NCI-H69 (cell line): Measurements from ENCODE around the gene CYSRT1.
A peak's percentile ranks its signal among the peaks of the same experiment; 100 is the strongest.

Experiments used
- DNase-seq: peaks from one replicate; lab custom pipeline; 2025; lab: John Stamatoyannopoulos, UW

CYSRT1 gene

DNA sequence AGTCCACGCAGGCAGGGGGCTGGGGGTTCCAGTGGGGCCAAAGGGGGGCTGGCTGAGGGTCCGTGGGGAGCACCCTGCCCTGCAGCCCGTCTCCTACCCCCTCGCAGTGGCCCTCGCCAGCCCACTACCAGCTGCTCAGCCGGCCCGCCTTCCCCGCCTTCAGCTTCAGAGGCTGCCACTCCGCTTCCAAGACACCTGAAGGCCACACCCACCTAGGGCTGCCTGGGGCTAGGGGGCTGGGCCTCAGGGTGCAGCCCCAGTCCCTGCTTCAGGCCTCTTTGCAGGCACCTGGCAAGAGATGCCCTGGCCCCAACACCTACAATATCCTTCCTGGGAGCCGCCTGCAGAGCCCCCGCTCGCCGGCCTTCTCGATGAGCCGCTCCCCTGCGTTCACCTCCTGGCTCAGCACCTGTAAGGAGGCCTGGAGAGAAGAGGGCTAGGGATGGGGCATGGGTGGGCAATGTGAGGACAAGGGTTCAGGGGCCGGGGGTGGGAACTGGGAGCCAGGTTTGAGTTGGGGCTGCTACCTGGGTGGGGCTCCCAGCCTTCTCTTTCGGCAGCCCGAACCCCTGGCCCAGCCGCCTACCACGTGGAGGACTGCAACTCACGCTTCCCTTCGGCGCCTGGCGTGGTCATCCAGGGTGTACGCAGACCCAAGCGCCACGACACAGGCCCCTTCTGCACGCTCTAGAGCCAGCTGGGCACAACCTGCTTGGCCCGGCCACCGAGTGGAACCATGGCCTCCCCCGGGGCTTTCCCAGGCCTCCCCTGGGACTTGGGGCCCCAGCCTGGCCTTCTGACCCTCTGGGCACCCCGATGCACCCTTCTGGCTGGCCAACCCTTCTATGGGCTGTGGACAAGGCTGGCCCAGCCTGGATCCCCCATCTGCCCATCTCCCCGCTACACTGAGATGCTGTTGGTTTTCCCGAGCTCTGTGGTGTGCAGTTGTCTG lies 27.9 kb downstream of the CYSRT1 start:
- DNase-seq: peak; percentile 72

DNA sequence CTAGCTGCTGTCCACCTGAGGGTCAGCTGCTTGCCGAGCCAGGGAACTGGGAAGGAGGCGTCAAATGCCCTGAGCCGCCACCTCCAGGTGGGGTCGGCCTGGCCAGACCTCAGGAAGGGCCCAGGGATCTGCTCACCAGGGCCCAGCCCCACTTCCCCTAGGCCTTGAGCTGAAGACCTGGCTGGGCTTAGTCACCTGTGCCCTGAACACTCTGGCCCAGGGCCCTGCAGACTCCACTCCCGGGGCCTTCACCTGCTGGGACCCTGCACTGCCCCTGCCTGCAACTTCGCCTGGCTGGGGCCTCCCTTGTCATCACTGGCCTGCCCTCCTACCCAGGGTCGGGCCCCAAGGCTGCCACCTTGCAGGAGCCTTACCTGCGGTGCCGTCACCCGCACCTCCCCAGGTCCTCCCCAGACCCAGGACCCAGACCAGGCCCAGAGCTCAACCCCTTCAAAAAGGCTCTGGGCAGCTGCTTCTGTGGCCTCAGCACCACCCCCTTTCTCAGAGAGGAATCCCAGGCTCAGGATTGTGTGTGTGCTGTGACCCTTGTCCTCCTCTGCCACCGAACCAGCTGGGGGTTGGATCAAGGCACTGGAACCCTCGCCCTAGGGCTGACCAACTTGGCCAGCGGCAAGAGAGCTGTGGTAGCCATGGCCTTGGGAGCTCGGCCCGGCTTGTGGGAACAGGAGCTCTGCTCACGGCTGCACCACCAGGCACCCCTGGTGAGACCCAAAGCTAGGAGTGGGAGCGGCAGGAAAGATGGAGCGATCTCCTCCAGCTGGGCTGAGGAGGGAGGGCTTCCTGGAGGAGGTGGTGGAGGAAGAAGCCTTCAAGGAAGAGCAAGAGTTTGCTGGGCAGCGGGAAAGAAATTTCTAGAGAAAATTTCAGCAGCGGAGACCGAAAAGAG lies 29.0 kb downstream of the CYSRT1 start:
- peak; percentile 65 for DNase-seq

- DNase-seq: peak; percentile 94
These were observed 29.9 kb downstream of the CYSRT1 start, which contains the start of gene NELFB for GRCh38 chr9:137254624-137255447. NELFB (plus strand) TSS chr9:137255327.

DNA sequence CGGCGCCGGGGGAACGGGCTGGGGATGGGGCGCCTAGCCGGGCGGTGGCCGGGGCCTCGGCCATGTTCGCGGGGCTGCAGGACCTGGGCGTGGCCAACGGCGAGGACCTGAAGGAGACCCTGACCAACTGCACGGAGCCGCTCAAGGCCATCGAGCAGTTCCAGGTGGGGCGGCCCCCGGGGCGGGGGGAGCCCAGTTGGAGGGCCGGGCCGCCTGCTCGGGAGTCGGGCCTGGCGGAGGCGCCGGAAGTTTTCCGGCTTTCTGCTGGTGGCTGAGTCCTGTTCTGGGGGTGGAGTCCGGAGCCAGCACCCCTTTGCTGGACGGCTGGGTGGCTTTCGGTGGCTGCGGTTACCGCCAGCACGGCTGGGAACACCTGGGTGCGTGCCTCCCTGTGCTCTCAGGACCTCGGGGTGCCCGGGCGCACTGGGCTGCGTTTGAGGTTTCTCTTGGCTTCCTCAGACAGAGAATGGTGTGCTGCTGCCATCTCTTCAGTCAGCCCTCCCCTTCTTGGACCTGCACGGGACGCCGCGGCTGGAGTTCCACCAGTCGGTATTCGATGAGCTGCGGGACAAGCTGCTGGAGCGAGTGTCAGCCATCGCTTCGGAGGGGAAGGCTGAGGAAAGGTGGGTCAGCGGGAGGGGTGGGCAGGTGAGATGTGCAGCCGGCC lies 30.6 kb downstream of the CYSRT1 start:
- DNase-seq: peak; percentile 75

DNA sequence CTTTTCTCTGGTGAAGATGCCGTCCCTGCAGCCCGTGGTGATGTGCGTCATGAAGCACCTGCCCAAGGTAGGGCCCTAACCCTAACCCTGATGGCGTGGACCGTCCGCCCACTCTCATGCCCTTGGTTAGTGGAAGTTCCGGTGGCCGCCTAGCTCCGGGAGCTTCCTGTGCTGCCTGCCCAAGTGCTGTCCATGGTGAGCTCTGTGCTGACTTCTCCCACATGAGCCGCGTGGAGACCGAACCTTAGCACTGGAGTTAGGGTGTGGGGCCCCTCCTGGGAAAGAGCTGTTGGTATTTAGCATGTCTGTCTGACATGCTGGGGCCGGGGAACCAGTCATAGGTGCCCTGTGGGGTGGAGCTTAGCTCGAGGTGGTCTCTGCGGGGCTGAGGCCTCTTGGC lies 31.4 kb downstream of the CYSRT1 start:
- no peak for DNase-seq

GRCh38 chr9:137256856-137257255 lies 31.9 kb downstream of the CYSRT1 start:
- no peak for DNase-seq

GRCh38 chr9:137262173-137262908 lies 37.4 kb downstream of the CYSRT1 start:
- peak; percentile 61 for DNase-seq

DNA sequence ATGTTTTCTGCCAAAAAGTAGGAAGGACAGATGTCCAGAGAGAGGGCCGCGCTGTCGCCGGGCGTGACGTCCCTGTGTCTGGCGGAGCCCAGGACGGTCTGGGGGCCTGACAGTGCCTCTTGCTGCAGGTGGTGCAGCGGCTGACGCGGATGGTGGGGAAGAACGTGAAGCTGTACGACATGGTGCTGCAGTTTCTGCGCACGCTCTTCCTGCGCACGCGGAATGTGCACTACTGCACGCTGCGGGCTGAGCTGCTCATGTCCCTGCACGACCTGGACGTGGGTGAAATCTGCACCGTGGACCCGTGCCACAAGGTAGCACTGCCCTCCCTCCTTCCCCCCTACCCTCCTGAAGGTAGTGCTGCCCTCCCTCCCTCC lies 37.9 kb downstream of the CYSRT1 start:
- no peak for DNase-seq

GRCh38 chr9:137263506-137263905 lies 38.5 kb downstream of the CYSRT1 start:
- DNase-seq: no peak

- DNase-seq: no peak
These were observed 39.1 kb downstream of the CYSRT1 start for GRCh38 chr9:137264067-137264466.

GRCh38 chr9:137265496-137266161 lies 40.7 kb downstream of the CYSRT1 start:
- DNase-seq: no peak

GRCh38 chr9:137266162-137266527 lies 41.2 kb downstream of the CYSRT1 start:
- DNase-seq: no peak

DNA sequence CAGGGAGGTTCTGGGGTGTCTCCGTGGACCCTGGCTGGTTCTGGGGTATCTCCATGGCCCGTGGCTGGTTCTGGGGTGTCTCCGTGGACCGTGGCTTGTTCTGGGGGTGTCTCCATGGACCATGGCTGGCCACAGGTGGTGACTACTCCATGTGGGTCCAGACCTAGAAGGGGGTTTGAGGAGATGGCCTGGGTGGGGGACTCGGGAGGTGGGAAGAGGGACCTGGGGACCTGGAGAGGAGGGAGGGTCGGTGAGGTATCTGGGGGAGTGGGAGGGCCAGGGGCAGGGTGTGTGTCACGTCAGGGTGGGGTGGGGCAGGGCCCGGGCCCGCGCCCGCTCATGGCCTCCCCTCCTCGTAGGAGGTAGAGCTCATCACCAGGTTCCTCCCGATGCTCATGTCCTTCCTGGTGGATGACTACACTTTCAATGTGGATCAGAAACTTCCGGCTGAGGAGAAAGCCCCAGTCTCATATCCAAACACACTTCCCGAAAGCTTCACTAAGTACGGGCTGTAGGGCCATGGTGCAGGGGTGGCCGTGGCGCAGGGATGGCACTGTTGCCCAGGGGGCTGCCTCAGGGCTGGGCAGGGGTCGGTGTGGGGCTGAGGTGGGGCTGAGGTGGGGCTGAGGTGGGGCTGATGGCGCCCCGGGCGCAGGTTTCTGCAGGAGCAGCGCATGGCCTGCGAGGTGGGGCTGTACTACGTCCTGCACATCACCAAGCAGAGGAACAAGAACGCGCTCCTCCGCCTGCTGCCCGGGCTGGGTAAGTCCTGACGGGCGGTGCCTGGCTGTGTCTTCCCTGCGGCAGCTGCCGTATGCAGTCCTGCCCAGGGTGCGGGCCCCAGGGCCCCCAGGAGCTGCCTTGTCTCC lies 41.8 kb downstream of the CYSRT1 start:
- DNase-seq: no peak

DNA sequence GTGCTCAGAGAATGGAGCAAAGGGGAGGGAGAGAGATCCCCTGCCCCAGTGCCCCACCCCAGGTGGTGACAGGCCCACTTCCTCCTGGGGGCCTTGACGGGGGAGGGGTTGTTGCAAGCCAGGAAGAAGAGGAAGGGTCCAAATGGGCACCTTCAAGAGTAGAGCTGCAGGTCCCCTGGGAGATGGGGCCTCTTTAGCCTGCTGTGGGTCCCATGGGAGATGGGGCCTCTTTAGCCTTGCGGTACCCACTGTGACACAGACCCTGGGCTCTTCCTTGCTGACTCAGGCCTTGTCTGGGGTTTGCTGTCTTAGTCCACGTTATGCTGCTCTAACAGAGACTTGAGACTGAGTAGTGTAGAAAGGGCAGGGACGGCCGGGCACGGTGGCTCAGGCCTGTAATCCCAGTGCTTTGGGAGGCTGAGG lies 43.0 kb downstream of the CYSRT1 start:
- DNase-seq: no peak

DNA sequence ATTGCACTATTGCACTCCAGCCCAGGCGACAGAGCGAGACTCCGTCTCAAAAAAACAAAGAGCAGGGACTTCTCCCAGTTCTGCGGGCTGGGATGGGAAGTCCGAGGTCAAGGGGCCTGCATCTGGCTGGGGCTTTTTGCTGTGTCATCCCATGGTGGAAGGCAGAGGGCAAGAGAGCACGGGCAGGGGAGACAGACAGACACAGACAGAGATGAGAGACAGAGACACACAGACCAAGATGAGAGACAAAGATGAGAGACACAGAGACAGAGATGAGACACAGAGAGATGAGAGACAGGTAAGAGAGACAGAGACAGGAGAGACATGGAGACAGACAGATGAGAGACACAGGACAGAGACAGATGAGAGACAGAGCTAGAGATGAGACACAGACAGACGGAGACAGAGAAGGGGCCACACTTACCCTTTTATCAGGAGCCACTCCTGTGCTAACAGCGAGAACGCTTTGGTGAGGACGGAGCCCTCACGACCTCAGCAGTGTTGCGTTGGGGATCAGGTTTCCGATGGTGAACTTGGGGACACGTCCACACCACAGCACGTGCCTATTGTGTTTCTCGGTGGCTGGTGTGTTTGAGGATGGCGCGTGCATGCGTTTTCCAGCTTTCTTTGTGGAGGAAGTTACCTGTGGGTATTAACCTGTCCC lies 43.7 kb downstream of the CYSRT1 start:
- no peak for DNase-seq

GRCh38 chr9:137269231-137269772 lies 44.3 kb downstream of the CYSRT1 start:
- no peak for DNase-seq

GRCh38 chr9:137270929-137271695 lies 46.1 kb downstream of the CYSRT1 start:
- no peak for DNase-seq
